MM.1S (cell line): ENCODE results near the gene XRRA1.

Source experiments
- CTCF ChIP-seq: fragments of 300-600 bp; sonication (generic); IDR thresholded peaks from 2 replicates; pipeline ENCODE4 v1.5.1; 2016; ENCODE audit warnings: antibody characterized with exemption, low read length, mixed read lengths
- EZH2 ChIP-seq: fragments of 300-600 bp; sonication (generic); optimal IDR thresholded peaks from 2 replicates; pipeline ENCODE3; 2017; ENCODE audit warnings: low read depth, mild to moderate bottlenecking, antibody characterized with exemption, low read length, mixed read lengths
- EZH2phosphoT487 ChIP-seq: fragments of 300-600 bp; sonication (generic); IDR thresholded peaks from 2 replicates; pipeline ENCODE4 v1.6.1; 2018; ENCODE audit warnings: antibody characterized with exemption, low read length

- TF ChIP-seq CTCF (no peak), EZH2phosphoT487 (no peak), EZH2 (no peak)
Measured at GRCh38 chr11:74966651-74967050, 17.8 kb upstream of the XRRA1 start.
